ENCODE measurements around the gene METTL21C.

Gene METTL21C

GRCh38 chr13:102699504-102699903 lies 4.7 kb upstream of the METTL21C start:
- in situ Hi-C loops (cut with MboI; ENCODE audit: low pct_unique_long_range_greater_than_20kb, low sequenced_read_pairs) = no loop called here
- DNase-seq = no peak

DNA sequence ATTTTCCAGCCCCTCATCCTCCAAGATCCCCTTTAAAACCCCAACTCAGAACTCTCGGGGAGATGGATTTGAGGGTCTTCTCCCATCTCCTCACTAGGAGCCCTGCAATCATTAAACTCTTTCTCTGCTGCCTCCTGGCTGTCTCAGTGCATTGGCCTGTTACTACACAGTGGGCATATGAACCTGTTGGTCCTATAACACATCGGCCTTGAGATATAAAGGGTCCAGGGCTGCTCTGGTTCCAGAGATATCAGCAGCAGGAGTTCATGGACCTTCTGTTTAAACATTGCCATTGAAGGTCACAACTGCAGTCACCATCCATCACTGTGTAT lies 3.8 kb upstream of the METTL21C start:
- in situ Hi-C loops (cut with MboI; ENCODE audit: low pct_unique_long_range_greater_than_20kb, low sequenced_read_pairs) = no loop called here
- no peak for DNase-seq

DNA sequence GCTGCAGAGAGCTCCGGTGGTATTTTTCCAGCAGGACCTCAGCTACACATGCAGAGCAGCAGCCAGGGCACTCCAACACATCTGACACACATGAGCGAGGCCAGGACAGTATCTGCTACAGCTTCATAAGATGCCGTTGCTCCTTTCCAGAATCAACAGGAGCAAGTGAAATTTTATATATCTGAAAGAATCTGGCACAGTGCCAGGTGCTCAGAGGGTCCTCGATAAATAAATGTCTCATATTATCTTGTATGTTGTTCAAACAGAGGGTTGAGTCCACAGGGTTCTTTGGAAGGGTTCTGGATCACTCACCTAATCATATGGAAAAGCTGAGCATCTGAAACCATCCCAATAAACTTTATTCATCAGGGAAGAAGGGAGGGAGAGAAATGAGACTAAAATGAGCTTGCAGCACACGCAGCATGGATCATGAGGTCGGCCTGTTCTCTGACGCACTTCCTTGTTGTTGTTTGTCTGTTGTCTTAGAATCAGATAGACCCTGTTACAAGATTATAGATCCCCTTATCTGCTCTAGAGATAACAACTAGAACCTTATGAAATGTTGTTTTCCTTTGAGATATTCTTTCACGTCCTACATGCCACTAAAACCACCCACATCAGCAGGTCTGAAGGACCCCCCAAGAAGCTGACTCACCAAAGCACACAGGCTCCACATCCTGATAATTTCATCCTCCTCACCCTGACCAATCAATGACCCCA lies 3.2 kb upstream of the METTL21C start:
- in situ Hi-C loops (cut with MboI; ENCODE audit: low pct_unique_long_range_greater_than_20kb, low sequenced_read_pairs) = no loop called here

GRCh38 chr13:102697264-102697663 lies 2.4 kb upstream of the METTL21C start:
- DNase-seq = no peak
- in situ Hi-C loops (cut with MboI; ENCODE audit: low pct_unique_long_range_greater_than_20kb, low sequenced_read_pairs) = no loop called here

More for the DNA sequence above, 3.2 kb upstream of the METTL21C start:
- DNase-seq = no peak

- in situ Hi-C loops (cut with MboI; ENCODE audit: low pct_unique_long_range_greater_than_20kb, low sequenced_read_pairs) = no loop called here
- DNase-seq = no peak
Measured at GRCh38 chr13:102696465-102696864, 1.6 kb upstream of the METTL21C start.

DNA sequence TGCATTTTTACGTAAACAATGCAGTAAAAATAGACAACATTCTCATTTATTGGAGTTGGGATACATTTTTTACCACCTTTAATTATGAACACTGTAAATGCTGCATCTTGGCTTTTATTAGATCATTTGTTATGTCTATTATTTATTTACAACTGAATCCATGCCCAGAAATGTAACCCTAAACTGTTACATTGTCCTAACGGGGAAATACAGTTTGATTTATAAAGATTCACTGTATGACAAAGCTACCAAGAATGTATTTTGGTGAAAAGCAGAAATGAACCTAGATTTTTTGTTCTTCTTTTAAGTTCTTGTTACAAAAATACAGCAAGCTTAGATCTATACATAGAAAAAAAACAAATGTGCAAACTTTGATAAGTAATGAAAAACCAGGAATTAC lies 1.1 kb downstream of the METTL21C start:
- no peak for DNase-seq
- in situ Hi-C loops (cut with MboI; ENCODE audit: low pct_unique_long_range_greater_than_20kb, low sequenced_read_pairs) = no loop called here

- DNase-seq = no peak
- in situ Hi-C loops (cut with MboI; ENCODE audit: low pct_unique_long_range_greater_than_20kb, low sequenced_read_pairs) = no loop called here
Measured at GRCh38 chr13:102693250-102693649, 1.6 kb downstream of the METTL21C start.

GRCh38 chr13:102692491-102692826 lies 2.4 kb downstream of the METTL21C start:
- no peak for DNase-seq
- in situ Hi-C loops (cut with MboI; ENCODE audit: low pct_unique_long_range_greater_than_20kb, low sequenced_read_pairs) = no loop called here

GRCh38 chr13:102690883-102691282 lies 4.0 kb downstream of the METTL21C start:
- in situ Hi-C loops (cut with MboI; ENCODE audit: low pct_unique_long_range_greater_than_20kb, low sequenced_read_pairs) = no loop called here
- DNase-seq = no peak

- in situ Hi-C loops (cut with MboI; ENCODE audit: low pct_unique_long_range_greater_than_20kb, low sequenced_read_pairs) = no loop called here
- no peak for DNase-seq
Measured at GRCh38 chr13:102688306-102688973, 6.4 kb downstream of the METTL21C start.

- DNase-seq = peak; percentile 16
- in situ Hi-C loops (cut with MboI; ENCODE audit: low pct_unique_long_range_greater_than_20kb, low sequenced_read_pairs) = no loop called here
Measured at GRCh38 chr13:102687520-102687919, 7.3 kb downstream of the METTL21C start.

- in situ Hi-C loops (cut with MboI; ENCODE audit: low pct_unique_long_range_greater_than_20kb, low sequenced_read_pairs) = no loop called here
Measured at GRCh38 chr13:102686024-102686423, 8.8 kb downstream of the METTL21C start.

DNA sequence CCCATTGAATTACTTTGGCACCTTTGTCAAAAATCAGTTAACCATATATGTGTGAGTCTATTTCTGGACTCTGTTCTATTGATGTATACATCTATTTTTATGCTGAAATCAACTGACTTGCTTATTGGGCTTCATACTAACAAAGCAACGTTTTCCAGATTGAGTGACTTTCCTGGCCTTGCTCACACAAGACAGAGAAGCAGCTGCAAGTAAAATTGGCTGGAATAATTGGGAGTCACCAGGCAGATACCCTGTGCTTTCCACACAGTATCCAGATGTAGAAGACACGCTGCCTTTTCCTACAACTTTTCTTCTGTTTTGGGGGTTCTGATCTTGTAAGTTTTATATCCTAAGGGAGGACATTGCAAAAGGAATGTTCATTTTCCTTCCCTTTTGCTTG lies 11.2 kb downstream of the METTL21C start:
- DNase-seq = no peak
- in situ Hi-C loops (cut with MboI; ENCODE audit: low pct_unique_long_range_greater_than_20kb, low sequenced_read_pairs) = no loop called here

More at GRCh38 chr13:102686024-102686423, 8.8 kb downstream of the METTL21C start:
- DNase-seq = no peak

DNA sequence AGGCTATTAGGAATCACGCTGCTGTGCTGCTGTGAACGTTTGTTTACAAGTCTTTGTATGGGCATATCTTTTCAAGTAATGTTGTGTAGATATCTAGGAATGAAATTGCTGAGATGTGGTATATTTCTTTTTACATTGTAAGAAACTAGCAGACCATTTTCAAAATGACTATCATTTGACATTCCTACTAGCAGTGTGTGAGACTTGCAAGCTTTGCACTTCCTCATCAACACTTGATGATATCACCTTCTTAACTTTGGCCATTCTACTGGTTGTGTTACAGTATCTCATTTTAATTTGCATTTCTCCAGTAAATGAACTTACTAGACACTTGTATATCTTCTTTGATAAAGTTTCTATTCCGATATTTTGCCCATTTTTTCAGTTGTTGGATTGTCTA lies 12.1 kb downstream of the METTL21C start:
- in situ Hi-C loops (cut with MboI; ENCODE audit: low pct_unique_long_range_greater_than_20kb, low sequenced_read_pairs) = no loop called here
- DNase-seq = no peak

DNA sequence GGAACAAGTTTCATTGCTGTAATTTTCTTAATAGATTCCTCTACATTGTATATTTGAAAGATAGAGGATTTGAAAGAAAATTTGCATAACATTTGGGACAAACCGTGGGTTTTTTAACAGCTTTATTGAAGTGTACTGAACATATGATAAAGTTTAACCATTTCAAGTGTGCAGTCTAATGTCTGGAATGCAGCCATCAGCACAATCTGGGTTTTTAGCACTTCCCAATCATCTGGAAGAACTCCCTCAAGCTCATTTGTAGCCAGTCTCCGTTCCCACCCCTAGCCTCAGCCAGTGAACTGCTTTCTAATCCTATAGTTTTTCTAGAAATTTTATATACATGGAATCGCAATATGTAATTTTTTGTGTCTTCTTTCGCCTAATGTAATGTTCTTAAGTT lies 12.6 kb downstream of the METTL21C start:
- in situ Hi-C loops (cut with MboI; ENCODE audit: low pct_unique_long_range_greater_than_20kb, low sequenced_read_pairs) = no loop called here
- no peak for DNase-seq

DNA sequence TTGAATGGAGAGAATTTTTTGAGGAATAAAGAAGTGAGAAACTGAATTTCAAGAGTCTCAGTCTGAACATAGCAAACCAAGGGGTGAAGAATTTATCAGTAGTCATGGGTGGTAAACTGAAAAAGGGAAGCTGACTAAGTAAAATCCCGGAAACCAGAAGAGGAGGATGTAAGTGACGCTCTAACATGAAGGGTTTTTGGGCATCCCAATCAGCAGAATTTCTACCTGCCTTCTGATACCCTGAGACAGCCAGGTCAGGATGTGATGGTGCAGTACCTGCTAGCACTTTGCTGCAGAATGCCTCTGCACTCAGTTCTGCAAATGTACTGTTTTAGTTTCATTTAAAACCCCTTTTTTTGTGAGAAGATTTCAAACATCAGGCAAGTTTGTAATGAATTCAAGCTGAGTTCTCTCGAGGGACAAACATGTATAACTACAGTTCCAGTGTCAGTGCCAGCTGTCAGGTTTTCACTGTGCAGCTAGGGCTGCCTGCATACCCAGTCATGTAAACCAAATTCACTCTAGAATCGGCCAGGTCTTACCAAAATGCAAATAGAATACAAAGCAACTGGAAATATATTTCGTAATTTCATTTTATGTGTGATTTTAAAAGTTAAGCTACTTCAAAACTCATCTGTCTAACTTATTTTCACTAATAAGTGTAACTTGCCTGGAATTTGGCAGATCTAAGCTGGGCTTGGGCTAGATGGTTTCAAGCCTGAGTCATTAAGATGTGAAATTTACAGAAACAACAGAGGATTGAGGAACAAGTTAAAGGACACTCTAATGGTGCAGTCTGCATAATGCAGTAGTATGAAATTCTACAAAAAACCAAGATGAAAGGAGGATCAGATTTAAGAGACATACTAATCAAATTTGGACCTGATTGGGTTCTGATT lies 13.8 kb downstream of the METTL21C start:
- DNase-seq = peak; percentile 47
- in situ Hi-C loops (cut with MboI; ENCODE audit: low pct_unique_long_range_greater_than_20kb, low sequenced_read_pairs) = no loop called here

GRCh38 chr13:102680133-102680717 lies 14.6 kb downstream of the METTL21C start:
- DNase-seq = no peak
- in situ Hi-C loops (cut with MboI; ENCODE audit: low pct_unique_long_range_greater_than_20kb, low sequenced_read_pairs) = no loop called here

GRCh38 chr13:102679449-102680132 lies 15.3 kb downstream of the METTL21C start:
- DNase-seq = no peak
- in situ Hi-C loops (cut with MboI; ENCODE audit: low pct_unique_long_range_greater_than_20kb, low sequenced_read_pairs) = no loop called here
